ENCODE data around the gene ADGRA1. TPM values are rescaled to one million over a fixed set of nuclear protein-coding genes. Genes with fewer than 3 reads are reported as not detected.

ADGRA1 gene
- total and polyA plus RNA-seq, 2 of the 8 experiments (the other 6 are each of a cell fraction or from before 2014, with no cell fraction given), result 0.17 to 0.21 TPM

DNA sequence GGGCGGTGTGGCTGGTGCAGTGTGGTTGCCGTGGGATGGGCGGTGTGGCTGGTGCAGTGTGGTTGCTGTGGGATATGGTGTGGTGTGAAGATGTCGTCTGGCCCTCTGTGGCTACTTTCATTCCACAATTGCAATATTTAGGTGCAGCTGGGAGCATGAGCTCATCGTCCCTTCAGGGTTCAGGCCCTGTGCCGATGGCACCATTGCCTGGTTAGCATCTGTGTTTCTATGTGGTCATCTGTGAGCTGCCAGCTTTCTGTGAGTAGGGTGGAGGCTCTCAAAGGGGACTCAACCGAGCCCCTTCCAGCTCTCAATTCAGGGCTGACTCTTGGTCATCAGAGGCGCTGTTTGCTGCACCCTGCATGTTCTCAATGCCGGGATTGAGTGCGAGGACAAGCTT lies 3.6 kb downstream of the ADGRA1 start:
- Histone ChIP-seq H3K4ac (replicated peaks; ENCODE audit: insufficient read length, low read depth, low read length) (no peak overlapping the region), H3K23me2 (ENCODE audit: low read depth, low read length) (peaks cover 9% of the 10 kb centered on the region; the same call in 1 of the 2 replicates), H3K14ac (ENCODE audit: insufficient read length) (no peak overlapping the region), H3K27me3 (replicated peaks in 1 of 4; ENCODE audit: control insufficient read depth in 3 of 4, extremely low read depth in 1 of 4, insufficient read depth in 3 of 4, low read length in 3 of 4) (peaks cover 26 to 43% (median 41%) of the 10 kb centered on the region in 4 experiments), H3K18ac (ENCODE audit: extremely low read depth, low read length) (no peak overlapping the region; the same call in 1 of the 2 replicates), H2BK120ac (replicated peaks; ENCODE audit: low read depth, low read length) (no peak overlapping the region), H3K4me2 (ENCODE audit: insufficient read depth in 1 of 2, low read depth in 2 of 2, low read length in 2 of 2) (no peak overlapping the region), H3K56ac (replicated peaks; ENCODE audit: insufficient read length, low read depth, low read length) (no peak overlapping the region), H2BK15ac (ENCODE audit: low read length) (no peak overlapping the region), H3K79me1 (ENCODE audit: low read depth, low read length) (no peaks in the 10 kb centered on the region), H2BK20ac (ENCODE audit: low read length) (no peak overlapping the region), H3K9ac (replicated peaks in 1 of 4; ENCODE audit: extremely low read depth in 1 of 4, low read depth in 3 of 4, low read length in 3 of 4) (no peak overlapping the region), H4K91ac (replicated peaks; ENCODE audit: insufficient read length, low read length) (no peak overlapping the region), H2AFZ (ENCODE audit: low read length) (no peak overlapping the region), H3K79me2 (ENCODE audit: control insufficient read depth in 1 of 2, insufficient read depth in 2 of 2, low read length in 2 of 2) (no peaks in the 10 kb centered on the region), H2BK12ac (ENCODE audit: low read depth, low read length) (no peak overlapping the region), H2BK5ac (ENCODE audit: low read depth, low read length) (no peak overlapping the region), H2AK5ac (ENCODE audit: low read depth, low read length) (no peak overlapping the region), H3K27ac (ENCODE audit: low read depth, low read length) (no peak overlapping the region), H4K8ac (ENCODE audit: extremely low read depth, insufficient read depth, low read length) (no peak overlapping the region), H3K9me3 (ENCODE audit: insufficient read depth in 2 of 2, low read depth in 1 of 2, low read length in 1 of 2) (no peaks in the 10 kb centered on the region), H3K4me3 (ENCODE audit: extremely low read depth in 1 of 4, insufficient read depth in 2 of 4, low read depth in 3 of 4, low read length in 4 of 4) (no peak overlapping the region), H4K20me1 (replicated peaks in 1 of 2; ENCODE audit: control insufficient read depth in 1 of 2, insufficient read depth in 2 of 2, low read length in 2 of 2) (peaks cover 4% of the 10 kb centered on the region in 2 experiments), H3K4me1 (replicated peaks in 1 of 4; ENCODE audit: control insufficient read depth in 3 of 4, insufficient read depth in 4 of 4, low read length in 3 of 4) (no peaks in the 10 kb centered on the region; a peak in 3 of 7 replicates), H3K23ac (ENCODE audit: insufficient read length) (no peak overlapping the region), H3K36me3 (ENCODE audit: control insufficient read depth in 2 of 4, insufficient read depth in 4 of 4, low read length in 3 of 4) (no peaks in the 10 kb centered on the region), H4K5ac (ENCODE audit: insufficient read length, low read depth, low read length) (no peak overlapping the region)
- no peak for FAIRE-seq
- WGBS, 2 experiments (ENCODE audit: extremely low coverage in 1 of 2, insufficient coverage in 1 of 2, insufficient read length in 1 of 2, insufficient replicate concordance in 2 of 2, low coverage in 1 of 2, low lambda C conversion rate in 2 of 2, missing lambda C conversion rate in 1 of 2), result 82% methylated on average over 10 of the region's 10 CpGs; no CpG with 5 or more reads in 1 of the 2 experiments
- POLR2A ChIA-PET (ENCODE audit: partially characterized antibody), result no interaction called here
- CTCF ChIA-PET (ENCODE audit: partially characterized antibody), result interaction anchor here (0.8 to 1.5 kb wide), 5 partner anchors 8 to 731 kb away, joined by 3 to 5 read pairs (median 4); no protein-coding TSS in a partner anchor
- no peak for DNase-seq (ENCODE audit: low read depth in 1 of 2, low spot score in 2 of 2)
- TF ChIP-seq ZNF274 (IDR thresholded peaks at IDR 0.05; ENCODE audit: borderline replicate concordance, extremely low read depth, low read length), result no peak
- TF ChIP-seq BACH1 (IDR thresholded peaks at IDR 0.05; ENCODE audit: low read length), result no peak
- TF ChIP-seq CBX8 (IDR thresholded peaks at IDR 0.05; ENCODE audit: borderline replicate concordance, low read depth, low read length), result no peak
- TF ChIP-seq NANOG (IDR thresholded peaks at IDR 0.05; ENCODE audit: insufficient read depth, low read depth, low read length, poor library complexity, severe bottlenecking), result no peak
- TF ChIP-seq PHF8 (conservative IDR thresholded peaks at IDR 0.05; ENCODE audit: low read depth, low read length), result no peak
- TF ChIP-seq JUND (IDR thresholded peaks at IDR 0.05; ENCODE audit: low read length), result no peak
- no peak for TF ChIP-seq CTBP2 (IDR thresholded peaks at IDR 0.05; ENCODE audit: borderline replicate concordance, insufficient read depth, insufficient read length, low read length)
- TF ChIP-seq, protein P1, sequence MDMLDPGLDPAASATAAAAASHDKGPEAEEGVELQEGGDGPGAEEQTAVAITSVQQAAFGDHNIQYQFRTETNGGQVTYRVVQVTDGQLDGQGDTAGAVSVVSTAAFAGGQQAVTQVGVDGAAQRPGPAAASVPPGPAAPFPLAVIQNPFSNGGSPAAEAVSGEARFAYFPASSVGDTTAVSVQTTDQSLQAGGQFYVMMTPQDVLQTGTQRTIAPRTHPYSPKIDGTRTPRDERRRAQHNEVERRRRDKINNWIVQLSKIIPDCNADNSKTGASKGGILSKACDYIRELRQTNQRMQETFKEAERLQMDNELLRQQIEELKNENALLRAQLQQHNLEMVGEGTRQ (IDR thresholded peaks at IDR 0.05; ENCODE audit: low read length), result no peak
- no peak for TF ChIP-seq ASH2L (IDR thresholded peaks at IDR 0.05; ENCODE audit: low read length)
- no peak for TF ChIP-seq POLR2A (IDR thresholded peaks at IDR 0.05; ENCODE audit: control extremely low read depth in 1 of 2, low read depth in 2 of 2, low read length in 2 of 2)
